ENCODE data around the gene TRPV4. TPM values are rescaled to one million over a fixed set of nuclear protein-coding genes. Genes with fewer than 3 reads are reported as not detected.

The TRPV4 gene
- total RNA-seq, 4 donors from 2014 or later: 6.6 to 10.9 (median 8.1) TPM

- 85 to 93% methylated on average over 2 of the region's 2 CpGs for WGBS, 2 donors
These were observed 38.2 kb downstream of the TRPV4 start for GRCh38 chr12:109795023-109795422.

GRCh38 chr12:109793826-109794501, 39.2 kb downstream of the TRPV4 start:
- TF ChIP-seq POLR2A (IDR thresholded peaks at IDR 0.05) (no peak), CTCF (IDR thresholded peaks at IDR 0.05) (no peak)
- no peak for DNase-seq (ENCODE audit: low spot score in 2 of 2)
- H3K4me3 ChIP-seq (ENCODE audit: low read depth, poor library complexity, severe bottlenecking): no peak overlapping the region
- 83 to 85% methylated on average over 26 of the region's 26 CpGs for WGBS, 2 donors
- intact Hi-C loops (cut with DNase I; ENCODE audit: low total_unique reads): no loop called here

More at GRCh38 chr12:109795023-109795422, 38.2 kb downstream of the TRPV4 start:
- H3K4me3 ChIP-seq (ENCODE audit: low read depth, poor library complexity, severe bottlenecking): no peak overlapping the region
- intact Hi-C loops (cut with DNase I; ENCODE audit: low total_unique reads): no loop called here
- TF ChIP-seq POLR2A (IDR thresholded peaks at IDR 0.05) (no peak), CTCF (IDR thresholded peaks at IDR 0.05) (no peak)
- DNase-seq (ENCODE audit: low spot score in 2 of 2): no peak

GRCh38 chr12:109793411-109793810, 39.8 kb downstream of the TRPV4 start:
- H3K4me3 ChIP-seq (ENCODE audit: low read depth, poor library complexity, severe bottlenecking): no peak overlapping the region
- DNase-seq (ENCODE audit: low spot score in 2 of 2): no peak
- TF ChIP-seq POLR2A (IDR thresholded peaks at IDR 0.05): no peak
- TF ChIP-seq CTCF (IDR thresholded peaks at IDR 0.05): no peak
- intact Hi-C loops (cut with DNase I; ENCODE audit: low total_unique reads): no loop called here
- 48 to 50% methylated on average over 4 of the region's 4 CpGs for whole genome bisulfite sequencing, 2 donors

GRCh38 chr12:109792992-109793391, 40.2 kb downstream of the TRPV4 start:
- intact Hi-C loops (cut with DNase I; ENCODE audit: low total_unique reads): no loop called here
- DNase-seq (ENCODE audit: low spot score in 2 of 2): no peak
- no peak for TF ChIP-seq CTCF (IDR thresholded peaks at IDR 0.05)
- TF ChIP-seq POLR2A (IDR thresholded peaks at IDR 0.05): no peak
- H3K4me3 ChIP-seq (ENCODE audit: low read depth, poor library complexity, severe bottlenecking): no peak overlapping the region

GRCh38 chr12:109789526-109790048, 43.6 kb downstream of the TRPV4 start:
- intact Hi-C loops (cut with DNase I; ENCODE audit: low total_unique reads): no loop called here
- no peak for TF ChIP-seq POLR2A (IDR thresholded peaks at IDR 0.05)
- no peak for TF ChIP-seq CTCF (IDR thresholded peaks at IDR 0.05)
- 93 to 95% methylated on average over 1 of the region's 1 CpG for WGBS, 2 donors
- DNase-seq (ENCODE audit: low spot score in 2 of 2): no peak
- no peak overlapping the region for H3K4me3 ChIP-seq (ENCODE audit: low read depth, poor library complexity, severe bottlenecking)

GRCh38 chr12:109786799-109787198, 46.4 kb downstream of the TRPV4 start:
- 91 to 94% methylated on average over 9 of the region's 9 CpGs for WGBS, 2 donors
- TF ChIP-seq CTCF (IDR thresholded peaks at IDR 0.05): no peak
- no peak for TF ChIP-seq POLR2A (IDR thresholded peaks at IDR 0.05)
- DNase-seq (ENCODE audit: low spot score in 2 of 2): no peak
- no peak overlapping the region for H3K4me3 ChIP-seq (ENCODE audit: low read depth, poor library complexity, severe bottlenecking)
- intact Hi-C loops (cut with DNase I; ENCODE audit: low total_unique reads): no loop called here

All from lower leg skin (tissue), 4 donors.